NB4 (cell line): ENCODE data around the gene MRM3.

Experiments
- POLR2A ChIP-seq: IDR thresholded peaks from 2 replicates; pipeline ENCODE4 v1.6.1; 2011; ENCODE audit warnings: mild to moderate bottlenecking; ENCODE audit not compliant: insufficient read length; ENCODE audit errors: extremely low read depth
- TF ChIP-seq, protein P1 (sequence below): IDR thresholded peaks from one replicate; pipeline ENCODE4 v1.5.1; 2012; ENCODE audit warnings: low read depth, low read length
- TF ChIP-seq, protein P2 (sequence below): IDR thresholded peaks from 2 replicates; pipeline ENCODE4 v1.6.1; 2011; ENCODE audit warnings: low read depth, low read length

GRCh38 chr17:806781-807522, 24.8 kb downstream of the MRM3 start:
- TF ChIP-seq, protein P1, sequence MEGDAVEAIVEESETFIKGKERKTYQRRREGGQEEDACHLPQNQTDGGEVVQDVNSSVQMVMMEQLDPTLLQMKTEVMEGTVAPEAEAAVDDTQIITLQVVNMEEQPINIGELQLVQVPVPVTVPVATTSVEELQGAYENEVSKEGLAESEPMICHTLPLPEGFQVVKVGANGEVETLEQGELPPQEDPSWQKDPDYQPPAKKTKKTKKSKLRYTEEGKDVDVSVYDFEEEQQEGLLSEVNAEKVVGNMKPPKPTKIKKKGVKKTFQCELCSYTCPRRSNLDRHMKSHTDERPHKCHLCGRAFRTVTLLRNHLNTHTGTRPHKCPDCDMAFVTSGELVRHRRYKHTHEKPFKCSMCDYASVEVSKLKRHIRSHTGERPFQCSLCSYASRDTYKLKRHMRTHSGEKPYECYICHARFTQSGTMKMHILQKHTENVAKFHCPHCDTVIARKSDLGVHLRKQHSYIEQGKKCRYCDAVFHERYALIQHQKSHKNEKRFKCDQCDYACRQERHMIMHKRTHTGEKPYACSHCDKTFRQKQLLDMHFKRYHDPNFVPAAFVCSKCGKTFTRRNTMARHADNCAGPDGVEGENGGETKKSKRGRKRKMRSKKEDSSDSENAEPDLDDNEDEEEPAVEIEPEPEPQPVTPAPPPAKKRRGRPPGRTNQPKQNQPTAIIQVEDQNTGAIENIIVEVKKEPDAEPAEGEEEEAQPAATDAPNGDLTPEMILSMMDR: no peak
- TF ChIP-seq POLR2A: no peak
- TF ChIP-seq, protein P2, sequence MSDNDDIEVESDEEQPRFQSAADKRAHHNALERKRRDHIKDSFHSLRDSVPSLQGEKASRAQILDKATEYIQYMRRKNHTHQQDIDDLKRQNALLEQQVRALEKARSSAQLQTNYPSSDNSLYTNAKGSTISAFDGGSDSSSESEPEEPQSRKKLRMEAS: no peak
